Ishikawa (cell line): Measurements from ENCODE around the gene PPM1F.

ENCODE experiments used
- CEBPB ChIP-seq: IDR thresholded peaks from 2 replicates; pipeline ENCODE4 v1.6.1; 2012
- CREB1 ChIP-seq: IDR thresholded peaks from 2 replicates; pipeline ENCODE4 v1.6.1; 2012; ENCODE audit warnings: low read depth
- EGR1 ChIP-seq: IDR thresholded peaks from 2 replicates; pipeline ENCODE4 v1.6.1; 2012
- EP300 ChIP-seq: IDR thresholded peaks from 2 replicates; pipeline ENCODE4 v1.6.1; 2012; ENCODE audit warnings: borderline replicate concordance
- FOXM1 ChIP-seq: IDR thresholded peaks from 2 replicates; pipeline ENCODE4 v1.6.1; 2012; ENCODE audit warnings: low read depth, borderline replicate concordance
- NFIC ChIP-seq: IDR thresholded peaks from 2 replicates; pipeline ENCODE4 v1.6.1; 2012
- RAD21 ChIP-seq: IDR thresholded peaks from 2 replicates; pipeline ENCODE4 v1.6.1; 2012; ENCODE audit warnings: low read depth
- TAF1 ChIP-seq: IDR thresholded peaks from 2 replicates; pipeline ENCODE4 v1.6.1; 2012; ENCODE audit warnings: low read depth, mild to moderate bottlenecking
- TCF12 ChIP-seq: IDR thresholded peaks from 2 replicates; pipeline ENCODE4 v1.6.1; 2012; ENCODE audit warnings: low read depth
- TEAD4 ChIP-seq: IDR thresholded peaks from 2 replicates; pipeline ENCODE4 v1.6.1; 2012
- YY1 ChIP-seq: IDR thresholded peaks from 2 replicates; pipeline ENCODE4 v1.6.1; 2012; ENCODE audit warnings: low read depth
- ZBTB7A ChIP-seq: IDR thresholded peaks from 2 replicates; pipeline ENCODE4 v1.6.1; 2012; ENCODE audit warnings: low read depth
- TF ChIP-seq, protein P1 (sequence below): IDR thresholded peaks from 2 replicates; pipeline ENCODE4 v1.6.1; 2012
- TF ChIP-seq, protein P2 (sequence below): IDR thresholded peaks from 2 replicates; pipeline ENCODE4 v1.6.1; 2012
- TF ChIP-seq, protein P3 (sequence below): IDR thresholded peaks from 2 replicates; pipeline ENCODE4 v1.6.1; 2012; ENCODE audit warnings: low read depth, mild to moderate bottlenecking

The PPM1F gene

DNA sequence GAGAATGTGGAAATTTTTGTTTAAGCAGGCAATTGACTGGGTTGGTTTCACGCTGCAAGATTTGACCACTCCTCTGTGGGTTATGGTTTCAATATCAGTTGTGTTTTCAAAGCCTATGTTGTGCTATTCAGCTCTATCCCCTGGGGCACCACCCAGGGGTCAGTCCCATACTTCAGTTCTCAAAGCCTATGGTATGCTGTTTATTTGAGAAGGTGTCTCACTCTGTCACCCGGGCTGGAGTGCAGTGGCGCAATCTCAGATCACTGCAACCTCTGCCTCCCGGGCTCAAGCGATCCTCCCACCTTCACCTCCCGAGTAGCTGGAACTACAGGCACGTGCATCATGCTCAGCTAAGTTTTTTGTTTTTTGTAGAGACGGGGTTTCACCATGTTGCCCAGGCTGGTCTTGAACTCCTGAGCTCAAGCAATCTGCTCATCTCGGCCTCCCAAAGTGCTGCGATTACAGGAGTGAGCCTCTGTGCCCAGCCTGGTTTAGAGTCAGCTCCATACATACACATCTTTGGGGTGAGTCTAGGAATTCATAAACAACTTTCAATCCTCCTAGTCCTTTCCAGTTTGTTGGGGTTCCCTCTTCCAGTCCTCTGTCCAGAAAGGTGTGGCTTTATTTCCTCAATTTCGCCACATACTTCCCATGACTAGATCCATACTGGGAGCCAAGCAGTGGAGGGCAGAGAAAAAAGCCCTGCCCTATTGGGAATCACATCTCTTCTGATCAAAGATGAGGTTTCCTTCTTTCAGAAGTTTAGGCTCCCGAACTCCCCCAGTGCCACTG is 50.2 kb downstream of the PPM1F start:
- TF ChIP-seq RAD21 (no peak), ZBTB7A (no peak)

DNA sequence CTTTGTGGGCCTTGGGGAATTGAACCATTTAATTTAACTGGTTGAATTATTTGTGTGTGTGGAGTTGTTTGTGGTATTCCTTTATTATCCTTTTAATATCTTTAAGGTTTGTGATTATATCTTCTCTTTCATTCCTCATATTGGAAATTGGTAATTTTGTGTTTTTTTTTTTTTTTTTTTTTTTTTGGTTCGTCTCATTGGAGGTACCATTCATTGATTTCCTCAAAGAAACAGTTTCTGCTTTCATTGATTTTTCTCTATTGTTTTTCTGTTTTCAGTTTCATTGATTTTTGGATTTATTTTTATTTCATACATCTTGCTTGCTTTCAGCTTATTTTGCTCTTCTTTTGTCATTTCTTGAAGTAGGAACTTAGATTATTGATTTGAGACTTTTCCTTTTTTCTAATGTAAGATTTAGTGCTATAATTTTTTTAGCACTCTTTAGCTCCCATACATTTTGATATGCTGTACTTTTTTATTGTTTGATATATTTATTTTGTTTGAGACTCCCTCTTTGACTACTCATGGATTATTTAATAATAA is 54.2 kb downstream of the PPM1F start:
- TF ChIP-seq ZBTB7A (no peak), TEAD4 (no peak)

DNA sequence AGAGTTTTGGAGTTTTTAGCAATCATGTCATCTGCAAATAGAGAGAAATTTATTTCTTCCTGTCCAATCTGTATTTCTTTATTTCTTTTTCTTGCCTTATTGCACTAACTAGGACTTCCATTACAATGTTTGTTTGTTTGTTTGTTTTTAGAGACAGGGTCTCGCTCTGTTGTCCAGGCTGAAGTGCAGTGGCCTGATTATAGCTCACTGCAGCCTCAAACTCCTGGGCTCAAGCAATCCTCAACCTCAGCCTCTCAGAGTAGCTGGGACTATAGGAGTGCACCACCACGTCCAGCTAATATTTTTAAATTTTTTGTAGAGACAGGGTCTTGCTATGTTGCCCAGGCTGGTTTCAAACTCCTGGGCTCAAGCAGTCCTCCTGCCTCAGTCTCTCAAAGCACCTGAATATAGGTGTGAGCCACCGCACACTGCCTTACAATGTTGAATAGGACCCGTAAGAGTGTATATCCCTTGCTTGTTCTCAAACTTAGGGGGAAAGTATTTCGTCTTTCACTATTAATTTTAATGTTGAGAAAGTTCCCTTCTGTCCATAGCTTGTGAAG is 55.6 kb downstream of the PPM1F start:
- TF ChIP-seq, protein P1, sequence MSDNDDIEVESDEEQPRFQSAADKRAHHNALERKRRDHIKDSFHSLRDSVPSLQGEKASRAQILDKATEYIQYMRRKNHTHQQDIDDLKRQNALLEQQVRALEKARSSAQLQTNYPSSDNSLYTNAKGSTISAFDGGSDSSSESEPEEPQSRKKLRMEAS = no peak
- TF ChIP-seq CREB1 (no peak), FOXM1 (no peak), ZBTB7A (no peak), EGR1 (no peak), TAF1 (no peak), CEBPB (no peak), EP300 (no peak), NFIC (no peak), TCF12 (no peak), RAD21 (no peak), TEAD4 (no peak), YY1 (no peak)
- TF ChIP-seq, protein P2, sequence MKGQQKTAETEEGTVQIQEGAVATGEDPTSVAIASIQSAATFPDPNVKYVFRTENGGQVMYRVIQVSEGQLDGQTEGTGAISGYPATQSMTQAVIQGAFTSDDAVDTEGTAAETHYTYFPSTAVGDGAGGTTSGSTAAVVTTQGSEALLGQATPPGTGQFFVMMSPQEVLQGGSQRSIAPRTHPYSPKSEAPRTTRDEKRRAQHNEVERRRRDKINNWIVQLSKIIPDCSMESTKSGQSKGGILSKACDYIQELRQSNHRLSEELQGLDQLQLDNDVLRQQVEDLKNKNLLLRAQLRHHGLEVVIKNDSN = no peak
- TF ChIP-seq, protein P3, sequence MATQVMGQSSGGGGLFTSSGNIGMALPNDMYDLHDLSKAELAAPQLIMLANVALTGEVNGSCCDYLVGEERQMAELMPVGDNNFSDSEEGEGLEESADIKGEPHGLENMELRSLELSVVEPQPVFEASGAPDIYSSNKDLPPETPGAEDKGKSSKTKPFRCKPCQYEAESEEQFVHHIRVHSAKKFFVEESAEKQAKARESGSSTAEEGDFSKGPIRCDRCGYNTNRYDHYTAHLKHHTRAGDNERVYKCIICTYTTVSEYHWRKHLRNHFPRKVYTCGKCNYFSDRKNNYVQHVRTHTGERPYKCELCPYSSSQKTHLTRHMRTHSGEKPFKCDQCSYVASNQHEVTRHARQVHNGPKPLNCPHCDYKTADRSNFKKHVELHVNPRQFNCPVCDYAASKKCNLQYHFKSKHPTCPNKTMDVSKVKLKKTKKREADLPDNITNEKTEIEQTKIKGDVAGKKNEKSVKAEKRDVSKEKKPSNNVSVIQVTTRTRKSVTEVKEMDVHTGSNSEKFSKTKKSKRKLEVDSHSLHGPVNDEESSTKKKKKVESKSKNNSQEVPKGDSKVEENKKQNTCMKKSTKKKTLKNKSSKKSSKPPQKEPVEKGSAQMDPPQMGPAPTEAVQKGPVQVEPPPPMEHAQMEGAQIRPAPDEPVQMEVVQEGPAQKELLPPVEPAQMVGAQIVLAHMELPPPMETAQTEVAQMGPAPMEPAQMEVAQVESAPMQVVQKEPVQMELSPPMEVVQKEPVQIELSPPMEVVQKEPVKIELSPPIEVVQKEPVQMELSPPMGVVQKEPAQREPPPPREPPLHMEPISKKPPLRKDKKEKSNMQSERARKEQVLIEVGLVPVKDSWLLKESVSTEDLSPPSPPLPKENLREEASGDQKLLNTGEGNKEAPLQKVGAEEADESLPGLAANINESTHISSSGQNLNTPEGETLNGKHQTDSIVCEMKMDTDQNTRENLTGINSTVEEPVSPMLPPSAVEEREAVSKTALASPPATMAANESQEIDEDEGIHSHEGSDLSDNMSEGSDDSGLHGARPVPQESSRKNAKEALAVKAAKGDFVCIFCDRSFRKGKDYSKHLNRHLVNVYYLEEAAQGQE = no peak

DNA sequence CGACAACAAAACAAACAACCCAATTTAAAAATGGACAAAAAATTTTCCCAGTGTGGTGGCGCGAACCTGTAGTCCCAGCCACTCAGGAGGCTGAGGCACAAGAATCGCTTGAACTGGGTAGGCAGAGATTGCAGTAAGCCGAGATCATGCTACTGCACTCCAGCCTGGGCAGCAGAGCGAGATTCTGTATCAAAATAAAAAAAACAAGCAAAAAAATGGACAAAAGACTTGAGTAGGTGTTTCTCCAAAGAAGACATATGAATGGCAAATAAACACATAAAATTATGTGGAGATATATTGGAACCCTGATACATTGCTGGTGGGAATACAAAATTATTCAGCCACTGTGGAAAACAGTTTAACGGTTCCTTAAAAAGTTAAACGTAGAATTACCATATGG is 57.8 kb downstream of the PPM1F start:
- no peak for TF ChIP-seq CREB1
- no peak for TF ChIP-seq TEAD4
- TF ChIP-seq, protein P3 = no peak
- TF ChIP-seq CEBPB = no peak
- TF ChIP-seq YY1 = no peak
- TF ChIP-seq FOXM1 = no peak
- TF ChIP-seq NFIC = no peak

DNA sequence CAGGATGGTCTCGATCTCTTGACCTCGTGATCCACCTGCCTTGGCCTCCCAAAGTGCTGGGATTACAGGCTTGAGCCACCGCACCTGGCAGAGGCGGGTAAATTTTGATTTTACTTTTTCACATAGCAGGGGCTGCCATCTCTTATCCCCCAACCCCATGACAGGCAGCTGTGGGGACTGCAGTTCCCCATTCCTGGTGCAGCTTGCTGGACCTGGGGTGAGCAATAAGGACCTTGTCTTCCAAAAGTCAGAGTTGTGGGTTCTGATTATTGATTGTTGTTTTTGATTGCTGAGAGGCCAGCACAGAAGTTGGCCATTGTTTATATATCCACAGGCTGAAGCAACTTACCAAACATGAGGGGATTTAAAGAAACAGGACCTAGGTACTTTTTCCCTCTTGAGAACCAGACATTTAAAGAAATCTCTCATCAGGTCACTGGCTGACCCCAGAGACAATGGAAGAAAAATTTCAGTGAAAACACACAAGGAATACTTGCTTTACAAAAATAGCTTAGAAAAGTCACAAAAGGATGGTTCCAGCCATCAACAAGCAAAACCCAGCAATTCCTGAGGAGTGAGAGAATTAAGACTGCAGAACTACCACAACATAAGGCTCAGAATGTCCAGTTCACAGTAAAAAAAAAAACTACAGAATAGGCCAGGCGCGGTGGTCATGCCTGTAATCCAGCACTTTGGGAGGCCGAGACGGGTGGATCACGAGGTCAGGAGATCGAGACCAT is 63.2 kb downstream of the PPM1F start:
- TF ChIP-seq CREB1 = no peak
- no peak for TF ChIP-seq ZBTB7A
- TF ChIP-seq TAF1 = no peak
- no peak for TF ChIP-seq RAD21
- no peak for TF ChIP-seq TCF12
- TF ChIP-seq FOXM1 = no peak
- no peak for TF ChIP-seq YY1
- TF ChIP-seq, protein P2 = no peak
- no peak for TF ChIP-seq EGR1
- TF ChIP-seq, protein P3 = no peak
- no peak for TF ChIP-seq TEAD4
- TF ChIP-seq, protein P1 = no peak
- TF ChIP-seq NFIC = no peak
- TF ChIP-seq CEBPB = no peak
- TF ChIP-seq EP300 = no peak
